ENCODE results near the gene LRP1.

The LRP1 gene

GRCh38 chr12:57238854-57239554, 110.7 kb downstream of the LRP1 start:
- no peak for DNase-seq (ENCODE audit: extremely low read depth, low read depth)
- H3K4me3 ChIP-seq (replicated peaks; ENCODE audit: low read depth, low read length) = peak overlapping the region; percentile 57
- peak; percentile 100 for TF ChIP-seq CTCF (IDR thresholded peaks at IDR 0.05; ENCODE audit: low read depth, low read length, missing control alignments)

- H3K4me3 ChIP-seq (replicated peaks; ENCODE audit: low read depth, low read length) = peak overlapping the region; percentile 57
- no peak for DNase-seq (ENCODE audit: extremely low read depth, low read depth)
- TF ChIP-seq CTCF (IDR thresholded peaks at IDR 0.05; ENCODE audit: low read depth, low read length, missing control alignments) = no peak
Observed at GRCh38 chr12:57239587-57240065, 111.3 kb downstream of the LRP1 start.

GRCh38 chr12:57240066-57240921, 112.0 kb downstream of the LRP1 start:
- DNase-seq (ENCODE audit: extremely low read depth, low read depth) = no peak
- no peak for TF ChIP-seq CTCF (IDR thresholded peaks at IDR 0.05; ENCODE audit: low read depth, low read length, missing control alignments)
- peak overlapping the region; percentile 57 for H3K4me3 ChIP-seq (replicated peaks; ENCODE audit: low read depth, low read length)

GRCh38 chr12:57240926-57241401, 112.7 kb downstream of the LRP1 start:
- no peak for TF ChIP-seq CTCF (IDR thresholded peaks at IDR 0.05; ENCODE audit: low read depth, low read length, missing control alignments)
- DNase-seq (ENCODE audit: extremely low read depth, low read depth) = no peak
- peak overlapping the region; percentile 57 for H3K4me3 ChIP-seq (replicated peaks; ENCODE audit: low read depth, low read length)

- H3K4me3 ChIP-seq (replicated peaks; ENCODE audit: low read depth, low read length) = no peak overlapping the region
- DNase-seq (ENCODE audit: extremely low read depth, low read depth) = no peak
- no peak for TF ChIP-seq CTCF (IDR thresholded peaks at IDR 0.05; ENCODE audit: low read depth, low read length, missing control alignments)
Observed at GRCh38 chr12:57241402-57242310, 113.4 kb downstream of the LRP1 start.

- H3K4me3 ChIP-seq (replicated peaks; ENCODE audit: low read depth, low read length) = no peak overlapping the region
- TF ChIP-seq CTCF (IDR thresholded peaks at IDR 0.05; ENCODE audit: low read depth, low read length, missing control alignments) = no peak
- DNase-seq (ENCODE audit: extremely low read depth, low read depth) = no peak
Observed at GRCh38 chr12:57242329-57242690, 114.0 kb downstream of the LRP1 start.
